Endodermal cell (in vitro differentiated cells): ENCODE measurements around the gene GPX4. TPM values are rescaled to one million over a fixed set of nuclear protein-coding genes. Genes with fewer than 3 reads are reported as not detected.
A peak's percentile ranks its signal among the peaks of the same experiment; 100 is the strongest.

ENCODE experiments used
- DNase-seq: peaks from one replicate; pipeline ENCODE4 v3.0.0-alpha.2; 2017
- H3K27ac ChIP-seq: 2 replicates; pipeline ENCODE4 v1.5.1; 2013; ENCODE audit warnings: mild to moderate bottlenecking, low read depth, low read length, moderate library complexity
- H3K27me3 ChIP-seq: 2 replicates; pipeline ENCODE4 v1.6.1; 2013; ENCODE audit warnings: mild to moderate bottlenecking, low read length, moderate library complexity; ENCODE audit not compliant: insufficient read depth, control insufficient read depth, poor library complexity, severe bottlenecking
- H3K36me3 ChIP-seq: 2 replicates; pipeline ENCODE4 v1.7.0; 2013; ENCODE audit warnings: mild to moderate bottlenecking, low read length, moderate library complexity; ENCODE audit not compliant: control insufficient read depth, insufficient read depth
- H3K4me1 ChIP-seq: one replicate; pipeline ENCODE4 v1.7.0; 2013; ENCODE audit warnings: low read length; ENCODE audit not compliant: control insufficient read depth, insufficient read depth
- H3K4me3 ChIP-seq: 2 replicates; pipeline ENCODE4 v1.5.1; 2013; ENCODE audit warnings: mild to moderate bottlenecking, low read length, moderate library complexity
- H3K9ac ChIP-seq: 2 replicates; pipeline ENCODE4 v1.6.1; 2013; ENCODE audit warnings: mild to moderate bottlenecking, low read length, moderate library complexity; ENCODE audit not compliant: poor library complexity, severe bottlenecking; ENCODE audit errors: extremely low read depth
- H3K9me3 ChIP-seq: 2 replicates; pipeline ENCODE4 v1.6.1; 2013; ENCODE audit warnings: mild to moderate bottlenecking, low read length, moderate library complexity; ENCODE audit not compliant: control insufficient read depth
- H3K27ac Mint-ChIP-seq: 2 replicates; pipeline ENCODE4 v1.8.0; 2020; ENCODE audit warnings: mixed read lengths
- H3K27me3 Mint-ChIP-seq: 2 replicates; pipeline ENCODE4 v1.8.0; 2021; ENCODE audit warnings: mild to moderate bottlenecking, mixed read lengths; ENCODE audit not compliant: insufficient read depth
- H3K36me3 Mint-ChIP-seq: 2 replicates; pipeline ENCODE4 v1.8.0; 2020; ENCODE audit warnings: low read depth, mixed read lengths
- H3K4me1 Mint-ChIP-seq: 2 replicates; pipeline ENCODE4 v1.8.0; 2020; ENCODE audit warnings: mixed read lengths
- H3K4me3 Mint-ChIP-seq: 2 replicates; pipeline ENCODE4 v1.8.0; 2020; ENCODE audit warnings: mild to moderate bottlenecking, moderate library complexity, mixed read lengths
- H3K9me3 Mint-ChIP-seq: 2 replicates; pipeline ENCODE4 v1.8.0; 2020; ENCODE audit warnings: mild to moderate bottlenecking, mixed read lengths
- CTCF ChIP-seq: fragments of 200-600 bp; sonication (generic); conservative IDR thresholded peaks from 2 replicates; pipeline ENCODE4 v1.5.0; 2021; ENCODE audit warnings: antibody characterized with exemption, mild to moderate bottlenecking
- WGBS, 2 experiments: methylation state at CpG; one replicate each; pipeline versions ENCODE4 v1.1.5 to v1.1.7; 2013; ENCODE audit warnings: missing lambda C conversion rate in 2 of 2, mixed read lengths in 1 of 2; ENCODE audit not compliant: insufficient coverage in 1 of 2, insufficient read length in 1 of 2; 5-methylcytosine and 5-hydroxymethylcytosine counted together
- total RNA-seq, 2 donors: library from RNA; stranded (reverse); fragmentation: NEBNext Ultra II Directional in 1 of 2; extraction: Animal tissue kit (Norgen Biotek cat#: 25700) in 1 of 2; gene quantifications; 2 replicates in 1 of 2; 3 replicates in 1 of 2; pipeline ENCODE4 v1.2.1, GENCODE V29; 2021

GPX4 gene
- total RNA-seq, 2 donors from 2014 or later = 331 to 449 TPM

- Histone ChIP-seq H3K9ac (no peak overlapping the region), H3K9me3 (no peaks in the 10 kb centered on the region), H3K4me3 (no peak overlapping the region), H3K36me3 (peaks cover 18% of the 10 kb centered on the region), H3K4me1 (no peaks in the 10 kb centered on the region), H3K27me3 (no peaks in the 10 kb centered on the region), H3K27ac (no peak overlapping the region)
- no peak for TF ChIP-seq CTCF
- no peak for DNase-seq
- no peak overlapping the region for H3K27ac Mint-ChIP-seq
- no peaks in the 10 kb centered on the region for H3K27me3 Mint-ChIP-seq
- H3K4me3 Mint-ChIP-seq = no peak overlapping the region
- peaks cover 6% of the 10 kb centered on the region for H3K36me3 Mint-ChIP-seq
- H3K4me1 Mint-ChIP-seq = no peaks in the 10 kb centered on the region
- WGBS, 2 experiments = 85 to 88% methylated on average over 30 to 48 of the region's 48 CpGs
- H3K9me3 Mint-ChIP-seq = no peaks in the 10 kb centered on the region
Measured at GRCh38 chr19:1132552-1133383, 29.0 kb downstream of the GPX4 start.

GRCh38 chr19:1133471-1133929 is 29.7 kb downstream of the GPX4 start:
- Mint-ChIP-seq H3K4me3 (no peak overlapping the region), H3K9me3 (no peaks in the 10 kb centered on the region), H3K27me3 (no peaks in the 10 kb centered on the region), H3K36me3 (peaks cover 4% of the 10 kb centered on the region), H3K27ac (no peak overlapping the region), H3K4me1 (no peaks in the 10 kb centered on the region)
- no peak overlapping the region for H3K4me3 ChIP-seq
- H3K27ac ChIP-seq = no peak overlapping the region
- H3K9ac ChIP-seq = no peak overlapping the region
- TF ChIP-seq CTCF = no peak
- WGBS, 2 experiments = 96 to 98% methylated on average over 5 to 25 of the region's 25 CpGs
- peak; percentile 87 for DNase-seq
- H3K27me3 ChIP-seq = no peaks in the 10 kb centered on the region
- H3K4me1 ChIP-seq = no peaks in the 10 kb centered on the region
- no peaks in the 10 kb centered on the region for H3K9me3 ChIP-seq
- peaks cover 14% of the 10 kb centered on the region for H3K36me3 ChIP-seq

GRCh38 chr19:1134431-1134830 is 30.6 kb downstream of the GPX4 start:
- Histone ChIP-seq H3K36me3 (peaks cover 14% of the 10 kb centered on the region), H3K27me3 (no peaks in the 10 kb centered on the region), H3K9me3 (no peaks in the 10 kb centered on the region), H3K4me3 (no peak overlapping the region), H3K4me1 (no peaks in the 10 kb centered on the region), H3K27ac (no peak overlapping the region), H3K9ac (no peak overlapping the region)
- no peaks in the 10 kb centered on the region for H3K27me3 Mint-ChIP-seq
- 94 to 97% methylated on average over 5 to 11 of the region's 11 CpGs for WGBS, 2 experiments
- no peak overlapping the region for H3K27ac Mint-ChIP-seq
- H3K4me1 Mint-ChIP-seq = no peaks in the 10 kb centered on the region
- TF ChIP-seq CTCF = no peak
- no peaks in the 10 kb centered on the region for H3K9me3 Mint-ChIP-seq
- DNase-seq = no peak
- H3K36me3 Mint-ChIP-seq = peaks cover 8% of the 10 kb centered on the region
- H3K4me3 Mint-ChIP-seq = no peak overlapping the region
